Lower leg skin (tissue), 4 donors: ENCODE measurements around the gene HLA-B. TPM values are rescaled to one million over a fixed set of nuclear protein-coding genes. Genes with fewer than 3 reads are reported as not detected.

Source experiments
- DNase-seq, 2 donors: peaks; one replicate each; pipeline ENCODE4 v3.0.0-alpha.2; 2019; ENCODE audit warnings: low spot score in 2 of 2
- H3K4me3 ChIP-seq: fragments of 200-600 bp; sonication (generic); 2 replicates; pipeline ENCODE4 v1.5.1; 2017; ENCODE audit warnings: mild to moderate bottlenecking, low read depth; ENCODE audit not compliant: poor library complexity, severe bottlenecking
- POLR2A ChIP-seq, 2 donors: fragments of 450-650 bp; IDR thresholded peaks; one replicate each; pipeline ENCODE4 v1.6.1; 2016 to 2017; ENCODE audit warnings: antibody characterized with exemption in 2 of 2, mild to moderate bottlenecking in 1 of 2, moderate library complexity in 1 of 2
- WGBS, 2 donors: methylation state at CpG; one replicate each; pipeline ENCODE4 v1.1.5; 2018; 5-methylcytosine and 5-hydroxymethylcytosine counted together
- intact Hi-C: fragments of 100-400 bp; cut with DNase I; formaldehyde crosslinking; loops from one replicate; pipeline ENCODE4 v1.15.0; 2023; ENCODE audit warnings: low total_unique reads
- microRNA-seq, 2 donors: library from miRNA; unstranded; fragments of <30 nt; microRNA quantifications; one replicate each; pipeline ENCODE4, GENCODE V29; 2016; ENCODE audit warnings: borderline replicate concordance in 2 of 2, borderline number of aligned reads in 1 of 2
- total RNA-seq, 4 donors: library from RNA; depleted of rRNA; stranded (reverse); fragments of >200 nt; gene quantifications; one replicate each; pipeline ENCODE4 v1.1.0, GENCODE V29; 2016
- TF ChIP-seq, protein P1 (sequence below), 3 donors: fragments of 450-650 bp; IDR thresholded peaks; one replicate each; pipeline ENCODE4 v1.5.1; 2016; ENCODE audit warnings: antibody characterized with exemption in 3 of 3, mild to moderate bottlenecking in 3 of 3, moderate library complexity in 2 of 3

The HLA-B gene
- total RNA-seq, 4 donors from 2014 or later = 1,061 to 2,090 (median 1,325) TPM

- no peak for TF ChIP-seq POLR2A (IDR thresholded peaks at IDR 0.05)
- TF ChIP-seq, protein P1, sequence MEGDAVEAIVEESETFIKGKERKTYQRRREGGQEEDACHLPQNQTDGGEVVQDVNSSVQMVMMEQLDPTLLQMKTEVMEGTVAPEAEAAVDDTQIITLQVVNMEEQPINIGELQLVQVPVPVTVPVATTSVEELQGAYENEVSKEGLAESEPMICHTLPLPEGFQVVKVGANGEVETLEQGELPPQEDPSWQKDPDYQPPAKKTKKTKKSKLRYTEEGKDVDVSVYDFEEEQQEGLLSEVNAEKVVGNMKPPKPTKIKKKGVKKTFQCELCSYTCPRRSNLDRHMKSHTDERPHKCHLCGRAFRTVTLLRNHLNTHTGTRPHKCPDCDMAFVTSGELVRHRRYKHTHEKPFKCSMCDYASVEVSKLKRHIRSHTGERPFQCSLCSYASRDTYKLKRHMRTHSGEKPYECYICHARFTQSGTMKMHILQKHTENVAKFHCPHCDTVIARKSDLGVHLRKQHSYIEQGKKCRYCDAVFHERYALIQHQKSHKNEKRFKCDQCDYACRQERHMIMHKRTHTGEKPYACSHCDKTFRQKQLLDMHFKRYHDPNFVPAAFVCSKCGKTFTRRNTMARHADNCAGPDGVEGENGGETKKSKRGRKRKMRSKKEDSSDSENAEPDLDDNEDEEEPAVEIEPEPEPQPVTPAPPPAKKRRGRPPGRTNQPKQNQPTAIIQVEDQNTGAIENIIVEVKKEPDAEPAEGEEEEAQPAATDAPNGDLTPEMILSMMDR (IDR thresholded peaks at IDR 0.05) = no peak
- DNase-seq = no peak
- intact Hi-C loops = no loop called here
- H3K4me3 ChIP-seq = no peak overlapping the region
- WGBS, 2 donors = 69 to 78% methylated on average over 4 of the region's 4 CpGs
These were observed 52.3 kb downstream of the HLA-B start for GRCh38 chr6:31304683-31305082.

Small RNA genes lying within 50 kb of the gene (microRNA-seq; reads per million reads assigned to microRNA genes)
- 0 reads per million in 2 donors for gene MIR6891

Other genes with a start within 250 kb of the HLA-B start
- 10 to 100 TPM in 3 of 4 donors, 1 to 10 TPM in 1; 7.5 to 20.2 (median 15.2) TPM for gene C6orf15, start 244.6 kb downstream of the HLA-B start, total RNA-seq
- gene PSORS1C1, start 242.4 kb downstream of the HLA-B start, total RNA-seq = 10 to 100 TPM in 1 of 4 donors, 1 to 10 TPM in 3; 1.8 to 21.4 (median 6.2) TPM
- gene CDSN, start 236.7 kb downstream of the HLA-B start, total RNA-seq = 1,000 to 10,000 TPM in 1 of 4 donors, 100 to 1,000 TPM in 3; 480 to 1,164 (median 686) TPM
- 10 to 100 TPM; 34.8 to 55.5 (median 44.1) TPM for gene PSORS1C2, start 218.1 kb downstream of the HLA-B start, total RNA-seq
- gene CCHCR1, start 199.4 kb downstream of the HLA-B start, total RNA-seq = 10 to 100 TPM; 13.1 to 34.1 (median 21.7) TPM
- 10 to 100 TPM; 18.9 to 24.2 (median 20.8) TPM for gene TCF19, start 198.6 kb downstream of the HLA-B start, total RNA-seq
- 1 to 10 TPM in 3 of 4 donors, under 1 TPM in 1; 0.47 to 5.2 (median 3.3) TPM for gene POU5F1, start 186.5 kb downstream of the HLA-B start, total RNA-seq
- 100 to 1,000 TPM; 387 to 776 (median 534) TPM for gene HLA-C, start 85.1 kb downstream of the HLA-B start, total RNA-seq
- gene MICA, start 46.4 kb upstream of the HLA-B start, total RNA-seq = 10 to 100 TPM in 3 of 4 donors, 1 to 10 TPM in 1; 7.7 to 21.7 (median 13.9) TPM
- gene MICB, start 141.0 kb upstream of the HLA-B start, total RNA-seq = 1 to 10 TPM in 2 of 4 donors, under 1 TPM in 2; 0.61 to 2.6 (median 1.2) TPM
- gene MCCD1, start 171.8 kb upstream of the HLA-B start, total RNA-seq = not detected
- 100 to 1,000 TPM; 176 to 355 (median 238) TPM for gene DDX39B, start 184.8 kb upstream of the HLA-B start, total RNA-seq
- 1 to 10 TPM in 1 of 4 donors, under 1 TPM in 1, not detected in 2; 0.46 to 1.3 TPM for gene ATP6V1G2, start 189.4 kb upstream of the HLA-B start, total RNA-seq
- 10 to 100 TPM; 25.2 to 44.4 (median 28.5) TPM for gene NFKBIL1, start 190.4 kb upstream of the HLA-B start, total RNA-seq
- gene LTA, start 215.1 kb upstream of the HLA-B start, total RNA-seq = not detected
- 1 to 10 TPM in 1 of 4 donors, under 1 TPM in 3; 0.38 to 1.4 (median 0.59) TPM for gene TNF, start 218.4 kb upstream of the HLA-B start, total RNA-seq
- 1 to 10 TPM in 1 of 4 donors, not detected in 3; 1.1 TPM for gene LTB, start 225.2 kb upstream of the HLA-B start, total RNA-seq
- 1 to 10 TPM; 1.6 to 7.0 (median 4.4) TPM for gene LST1, start 229.1 kb upstream of the HLA-B start, total RNA-seq
- not detected for gene NCR3, start 235.8 kb upstream of the HLA-B start, total RNA-seq